GM12875 (cell line): ENCODE data around the gene DCUN1D3.

Experiments used
- H3K4me3 ChIP-seq: one replicate; pipeline ENCODE4 v1.5.1; 2011; ENCODE audit warnings: low read depth, low read length, control low read depth
- TF ChIP-seq, protein P1 (sequence below): IDR thresholded peaks from 2 replicates; pipeline ENCODE4 v1.5.1; 2011; ENCODE audit warnings: low read depth, mild to moderate bottlenecking, control low read depth, inconsistent platforms, low read length, moderate library complexity, borderline replicate concordance; ENCODE audit not compliant: insufficient read depth

The DCUN1D3 gene

DNA sequence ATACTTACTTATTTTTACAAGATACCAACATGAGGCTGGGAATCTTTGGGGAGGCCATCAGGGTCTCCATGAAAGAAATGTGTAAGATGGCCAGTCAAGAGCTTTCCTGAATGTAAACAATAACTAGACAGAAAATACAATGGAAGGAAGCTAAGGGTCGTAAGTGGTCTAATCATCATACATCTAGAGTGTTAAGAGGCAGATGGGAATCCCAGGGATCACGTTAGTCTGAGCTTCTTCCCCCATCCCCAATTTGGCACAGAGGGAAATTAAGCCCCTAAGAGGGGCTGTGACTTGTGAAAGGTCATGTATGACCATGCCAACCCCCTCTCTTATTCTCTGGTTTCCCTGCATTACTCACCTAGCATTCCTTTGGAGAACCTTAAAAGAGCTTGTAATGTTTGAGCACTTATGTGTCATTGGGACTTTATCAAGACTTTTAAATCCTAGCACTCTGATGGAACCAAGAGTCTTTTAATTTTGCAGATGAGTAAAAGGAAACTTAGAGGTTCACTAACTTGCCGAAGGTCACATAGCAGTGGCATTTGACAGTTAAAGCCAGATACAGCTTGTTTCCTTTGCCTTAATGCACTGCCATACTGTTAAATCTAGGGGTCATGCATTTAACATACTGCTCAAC, 46.1 kb downstream of the DCUN1D3 start:
- no peak overlapping the region for H3K4me3 ChIP-seq
- TF ChIP-seq, protein P1, sequence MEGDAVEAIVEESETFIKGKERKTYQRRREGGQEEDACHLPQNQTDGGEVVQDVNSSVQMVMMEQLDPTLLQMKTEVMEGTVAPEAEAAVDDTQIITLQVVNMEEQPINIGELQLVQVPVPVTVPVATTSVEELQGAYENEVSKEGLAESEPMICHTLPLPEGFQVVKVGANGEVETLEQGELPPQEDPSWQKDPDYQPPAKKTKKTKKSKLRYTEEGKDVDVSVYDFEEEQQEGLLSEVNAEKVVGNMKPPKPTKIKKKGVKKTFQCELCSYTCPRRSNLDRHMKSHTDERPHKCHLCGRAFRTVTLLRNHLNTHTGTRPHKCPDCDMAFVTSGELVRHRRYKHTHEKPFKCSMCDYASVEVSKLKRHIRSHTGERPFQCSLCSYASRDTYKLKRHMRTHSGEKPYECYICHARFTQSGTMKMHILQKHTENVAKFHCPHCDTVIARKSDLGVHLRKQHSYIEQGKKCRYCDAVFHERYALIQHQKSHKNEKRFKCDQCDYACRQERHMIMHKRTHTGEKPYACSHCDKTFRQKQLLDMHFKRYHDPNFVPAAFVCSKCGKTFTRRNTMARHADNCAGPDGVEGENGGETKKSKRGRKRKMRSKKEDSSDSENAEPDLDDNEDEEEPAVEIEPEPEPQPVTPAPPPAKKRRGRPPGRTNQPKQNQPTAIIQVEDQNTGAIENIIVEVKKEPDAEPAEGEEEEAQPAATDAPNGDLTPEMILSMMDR = no peak

DNA sequence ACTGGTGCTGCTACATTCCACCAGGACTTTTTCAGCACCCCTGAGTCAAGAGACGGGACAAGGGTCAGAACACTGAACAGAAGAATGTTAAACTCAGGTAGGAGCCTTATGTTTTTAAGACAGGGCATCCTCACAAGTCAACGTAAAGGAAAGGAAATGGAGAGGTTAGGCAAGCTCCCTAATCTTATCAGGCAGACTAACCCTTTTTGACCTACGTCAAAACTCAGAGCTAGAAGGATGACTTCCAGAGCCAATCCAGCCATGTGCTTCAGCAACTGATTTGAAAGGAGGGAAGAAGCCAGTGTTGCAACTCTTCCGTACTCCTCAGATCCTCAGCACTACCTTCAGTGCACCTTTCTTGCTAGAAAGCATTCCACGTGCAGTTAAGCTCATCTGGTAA, 47.0 kb downstream of the DCUN1D3 start:
- TF ChIP-seq, protein P1 = no peak

DNA sequence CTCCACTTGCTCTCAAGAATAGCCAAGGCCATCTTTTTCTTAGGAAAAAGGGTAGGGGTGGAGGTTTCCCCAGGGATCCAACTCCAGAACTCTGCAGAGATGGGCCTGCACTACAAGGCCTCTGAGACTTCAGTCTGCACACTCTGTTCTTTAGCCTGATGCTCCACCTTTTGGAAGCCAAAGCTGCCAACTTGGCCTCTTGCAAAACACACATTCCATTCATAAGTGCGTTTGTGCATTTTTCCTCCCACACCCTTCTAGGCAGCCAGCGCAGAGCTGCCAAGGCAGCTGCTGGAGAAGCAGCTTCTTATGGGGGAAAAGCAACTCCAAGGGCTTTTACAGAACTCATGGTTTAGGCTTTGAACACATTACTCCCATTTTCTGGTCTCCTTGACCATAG, 48.6 kb downstream of the DCUN1D3 start:
- H3K4me3 ChIP-seq = no peak overlapping the region
- TF ChIP-seq, protein P1 = no peak

More for the DNA sequence above, 47.0 kb downstream of the DCUN1D3 start:
- no peak overlapping the region for H3K4me3 ChIP-seq

DNA sequence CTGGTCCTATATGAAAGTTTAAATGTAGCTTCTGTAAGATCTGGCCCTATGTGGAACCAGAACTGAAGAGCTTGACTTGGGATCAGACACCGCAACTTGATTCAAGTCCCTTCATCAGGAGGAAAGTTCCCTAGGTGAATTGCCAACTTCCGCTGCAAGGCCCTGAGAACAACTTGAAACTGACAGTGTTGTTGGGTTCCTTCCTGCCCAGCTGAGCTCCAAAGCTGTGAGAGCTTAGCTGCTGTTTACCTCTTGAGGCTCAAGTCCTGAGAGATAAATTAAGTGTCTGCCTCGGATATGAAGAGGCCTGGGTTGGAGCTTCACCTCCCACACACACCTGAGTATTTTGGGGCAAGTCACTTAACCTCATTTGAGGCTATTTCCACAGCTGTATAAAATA, 49.2 kb downstream of the DCUN1D3 start:
- H3K4me3 ChIP-seq = no peak overlapping the region
- TF ChIP-seq, protein P1 = no peak

DNA sequence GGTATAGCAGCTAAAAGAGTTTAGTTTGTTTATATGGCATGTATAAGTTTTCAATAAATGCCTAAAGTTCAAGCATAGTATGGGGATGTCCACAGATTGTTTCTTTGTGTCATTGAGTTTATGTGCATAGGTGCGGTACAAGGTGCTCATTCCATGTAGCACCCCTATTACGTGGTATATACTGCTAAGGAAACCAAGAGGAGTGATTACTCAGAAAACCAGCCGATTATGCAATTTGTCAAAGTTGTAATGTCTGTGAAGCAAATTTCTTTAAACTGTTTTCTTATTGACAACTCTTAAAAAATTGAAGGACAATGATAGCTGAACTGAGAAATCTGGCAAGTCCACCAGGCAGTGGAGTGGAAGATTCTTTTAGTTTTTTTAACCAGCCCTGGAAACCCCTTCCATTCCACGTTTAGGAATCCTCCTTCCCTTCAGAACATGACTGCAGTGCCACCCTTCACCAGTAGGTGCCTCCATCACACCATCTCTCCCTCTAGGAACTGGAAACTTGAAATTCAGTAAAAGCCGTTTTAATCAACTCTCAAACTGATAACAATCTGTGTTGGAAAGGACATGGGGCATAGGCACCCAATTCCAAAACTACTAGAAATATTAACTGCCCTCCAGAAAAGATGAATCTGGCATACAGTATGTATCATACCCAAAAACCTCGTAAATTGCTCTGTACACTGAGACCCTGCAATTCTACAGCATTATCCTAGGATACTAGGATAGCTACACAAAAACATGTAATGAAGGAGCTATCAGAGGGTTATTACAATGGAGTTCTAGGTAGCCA, 50.4 kb downstream of the DCUN1D3 start:
- H3K4me3 ChIP-seq = no peak overlapping the region
- TF ChIP-seq, protein P1 = peak; percentile 92

DNA sequence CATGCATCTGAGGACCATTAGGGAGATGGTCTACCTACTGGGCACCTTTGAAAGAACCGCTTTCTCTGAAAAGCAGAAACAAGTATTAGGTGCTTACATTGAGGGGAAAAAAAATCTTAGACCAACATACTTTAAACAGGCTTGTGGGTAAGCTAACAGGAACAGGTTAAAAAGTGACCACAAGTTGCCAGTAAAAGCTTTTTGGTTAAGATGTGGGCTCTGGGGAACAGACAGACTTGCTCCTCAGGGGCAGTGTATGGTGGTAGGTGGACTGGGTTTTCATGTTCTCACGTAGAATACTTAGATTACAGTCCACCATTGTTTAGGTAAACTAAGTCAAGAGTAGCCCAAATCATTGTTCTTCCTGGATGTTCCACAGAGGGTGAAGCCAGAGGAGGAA, 52.6 kb downstream of the DCUN1D3 start:
- TF ChIP-seq, protein P1 = no peak
- H3K4me3 ChIP-seq = no peak overlapping the region

DNA sequence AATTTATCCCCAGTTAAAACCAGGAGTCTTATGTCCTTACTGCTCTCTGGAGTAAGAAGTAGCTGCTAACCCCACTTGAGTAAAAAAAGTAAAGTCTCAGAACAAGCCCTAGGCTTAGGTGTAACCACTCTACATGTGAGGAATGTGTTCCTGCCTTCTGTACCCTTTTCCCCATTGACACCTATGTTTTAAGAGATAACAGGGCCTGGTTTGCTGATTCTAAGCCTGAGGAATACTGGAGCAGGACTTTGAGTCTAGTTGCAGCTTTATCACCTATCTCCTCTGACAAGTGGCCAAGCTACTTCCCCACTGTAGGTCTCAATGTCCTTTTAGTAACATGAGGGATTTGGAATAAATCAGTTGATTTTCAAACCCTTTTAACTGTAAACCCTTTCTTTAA, 53.6 kb downstream of the DCUN1D3 start:
- TF ChIP-seq, protein P1 = no peak
- no peak overlapping the region for H3K4me3 ChIP-seq
